Tongue (tissue), 2 donors: ENCODE measurements around the gene DYNC1I1. TPM values are rescaled to one million over a fixed set of nuclear protein-coding genes. Genes with fewer than 3 reads are reported as not detected.

Experiments used
- DNase-seq: peaks from one replicate; pipeline ENCODE4 v3.0.0-alpha.2; 2015
- total RNA-seq: library from RNA; depleted of rRNA; stranded (reverse); fragments of >200 nt; gene quantifications from one replicate; pipeline ENCODE4 v1.2.3, GENCODE V29; 2014

Gene DYNC1I1
- total RNA-seq: 2.6 TPM

- DNase-seq: peak; percentile 69
These were observed at the start of gene DYNC1I1 for GRCh38 chr7:95772298-95772770. TSS of gene DYNC1I1 (plus strand) at chr7:95772554. CDS start at chr7:95804730, 32,176 bp downstream.

DNA sequence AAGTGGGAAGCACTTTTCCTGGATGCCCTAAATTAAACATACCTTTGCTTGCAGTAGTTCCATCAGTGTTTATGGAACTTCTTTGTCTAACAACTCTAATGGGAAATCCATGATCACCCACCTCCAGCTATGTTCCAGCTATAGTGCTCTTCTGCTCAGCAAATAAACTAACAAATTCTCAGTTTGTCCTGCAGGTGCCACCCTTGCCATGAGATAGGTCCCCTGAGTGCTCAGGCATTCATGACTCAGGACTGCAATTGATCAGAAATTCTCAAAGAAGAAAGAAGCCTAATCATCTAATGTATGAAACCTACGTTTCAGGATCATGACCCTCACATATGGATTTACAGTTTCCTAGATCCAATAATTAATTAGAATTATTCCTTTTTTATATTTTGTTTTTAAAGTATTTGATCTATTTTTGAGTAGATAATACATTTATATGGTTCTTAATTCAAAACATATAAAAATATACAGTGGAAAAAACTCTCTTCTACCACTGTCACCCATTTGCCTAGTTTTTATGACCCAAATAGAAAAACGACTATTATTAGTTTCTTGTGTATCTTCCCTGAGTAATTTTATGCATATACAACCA lies 48.7 kb upstream of the DYNC1I1 start:
- DNase-seq: peak; percentile 66

DNA sequence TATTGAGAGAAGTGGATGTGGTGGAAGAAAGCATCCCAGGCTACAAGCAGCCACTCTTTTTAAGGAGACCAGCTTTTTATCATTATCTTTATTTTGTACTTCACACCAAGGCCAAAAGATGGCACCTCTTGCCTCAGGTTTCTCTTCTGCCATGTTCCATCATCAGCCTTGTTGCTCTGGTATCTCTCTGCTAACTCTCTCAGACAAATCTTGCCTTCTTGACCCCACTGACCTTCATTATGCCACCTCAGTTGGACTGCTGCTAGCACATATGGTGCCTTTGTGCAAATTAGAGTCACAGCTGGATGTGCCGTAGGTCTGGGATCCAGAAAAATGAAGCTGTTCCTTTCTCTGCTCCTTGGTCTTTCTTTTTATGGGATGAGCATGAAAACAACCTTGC lies 47.1 kb upstream of the DYNC1I1 start:
- no peak for DNase-seq

DNA sequence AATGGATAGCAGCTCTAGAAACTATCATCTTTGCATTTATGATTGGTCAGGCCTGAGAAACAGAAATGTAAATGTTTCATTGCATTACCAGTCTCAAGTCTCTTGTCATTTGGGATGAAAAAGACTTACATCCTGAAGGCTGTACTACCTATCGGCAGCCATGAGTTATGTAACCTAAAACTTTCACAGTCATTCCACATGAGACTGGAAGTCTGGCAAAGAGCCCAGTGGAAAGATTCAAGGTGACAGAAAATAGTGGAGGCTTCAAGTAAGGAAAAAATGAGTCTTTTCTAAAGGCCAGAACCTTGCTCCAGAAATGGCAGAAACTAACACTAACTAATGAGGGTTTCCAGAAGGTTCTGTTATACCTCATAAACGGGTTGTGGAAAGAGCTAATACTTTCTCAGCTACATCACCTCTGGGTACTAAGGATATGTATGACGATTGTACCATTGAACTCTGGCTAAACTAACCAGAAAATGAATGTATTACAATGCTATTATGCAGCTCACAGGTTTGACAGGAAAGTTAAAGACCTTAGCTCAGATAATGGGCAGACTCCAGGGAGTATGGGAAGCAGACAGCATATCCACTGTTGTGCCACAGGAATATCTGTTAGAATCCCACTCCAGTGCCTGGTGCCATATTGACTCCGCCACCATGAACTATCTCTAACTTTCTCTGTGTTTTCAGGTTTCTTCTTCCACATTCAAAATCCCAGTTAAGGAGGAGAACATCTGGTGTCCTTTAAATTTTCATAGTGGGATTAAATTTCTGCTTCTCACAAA lies 41.7 kb upstream of the DYNC1I1 start:
- peak; percentile 38 for DNase-seq

- no peak for DNase-seq
These were observed 35.7 kb upstream of the DYNC1I1 start for GRCh38 chr7:95736635-95737034.

DNA sequence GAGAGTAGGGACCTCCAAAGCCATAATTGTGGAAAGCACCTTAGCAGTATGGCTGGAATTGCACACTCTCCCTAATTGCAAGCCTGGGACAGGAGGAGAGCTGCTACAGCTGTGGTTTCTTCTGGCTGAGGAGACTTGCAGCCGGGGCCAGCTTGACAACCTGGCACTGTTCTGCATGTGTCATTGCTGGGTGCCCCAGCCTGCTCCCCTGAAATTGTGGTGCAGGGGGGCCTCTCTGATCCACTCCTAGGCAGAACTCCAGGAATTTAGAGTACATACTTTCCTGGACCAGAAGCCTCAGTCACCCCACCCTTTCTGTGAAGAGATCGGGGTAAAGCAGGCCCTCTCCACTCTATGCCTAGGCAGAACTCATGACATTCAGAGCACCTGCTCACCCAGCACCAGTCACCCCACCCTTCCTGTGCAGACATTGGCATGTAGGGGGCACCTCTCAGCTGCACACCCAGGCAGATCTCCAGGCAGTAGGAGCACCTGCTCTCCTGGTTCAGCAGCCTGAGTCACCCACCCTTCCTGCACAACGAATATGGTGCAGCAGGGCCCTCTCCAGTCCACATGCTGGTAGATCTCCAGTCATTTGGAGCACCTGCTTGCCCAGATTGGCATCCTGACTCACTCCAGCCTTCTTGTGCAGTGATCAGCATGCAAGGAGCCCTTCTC lies 34.4 kb upstream of the DYNC1I1 start:
- DNase-seq: no peak

- no peak for DNase-seq
These were observed 23.3 kb upstream of the DYNC1I1 start for GRCh38 chr7:95749044-95749443.

GRCh38 chr7:95749515-95749914 lies 22.8 kb upstream of the DYNC1I1 start:
- no peak for DNase-seq

DNA sequence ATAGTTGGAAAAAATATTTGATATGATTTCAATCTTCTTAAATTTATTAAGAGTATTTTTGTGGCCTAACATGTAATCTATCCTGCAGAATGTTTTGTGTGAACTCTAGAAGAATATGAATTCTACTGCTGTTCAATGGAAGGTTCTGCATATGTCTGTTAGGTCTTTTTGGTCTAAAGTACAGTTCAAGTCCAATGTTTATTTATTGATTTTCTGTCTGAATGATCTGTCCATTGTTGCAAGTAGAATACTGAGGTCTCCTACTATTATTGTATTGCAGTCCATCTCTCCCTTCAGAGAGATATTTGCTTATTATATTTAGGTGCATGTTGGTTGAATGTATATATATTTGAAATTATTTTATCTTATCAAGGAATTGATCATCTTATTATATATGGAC lies 18.9 kb upstream of the DYNC1I1 start:
- DNase-seq: no peak

GRCh38 chr7:95755277-95755934 lies 16.9 kb upstream of the DYNC1I1 start:
- DNase-seq: no peak

- DNase-seq: no peak
These were observed 14.2 kb upstream of the DYNC1I1 start for GRCh38 chr7:95758187-95758586.

GRCh38 chr7:95766086-95766485 lies 6.3 kb upstream of the DYNC1I1 start:
- DNase-seq: no peak

GRCh38 chr7:95766657-95767056 lies 5.7 kb upstream of the DYNC1I1 start:
- DNase-seq: no peak

- peak; percentile 35 for DNase-seq
These were observed 622 bp downstream of the DYNC1I1 start for GRCh38 chr7:95772771-95773581.

DNA sequence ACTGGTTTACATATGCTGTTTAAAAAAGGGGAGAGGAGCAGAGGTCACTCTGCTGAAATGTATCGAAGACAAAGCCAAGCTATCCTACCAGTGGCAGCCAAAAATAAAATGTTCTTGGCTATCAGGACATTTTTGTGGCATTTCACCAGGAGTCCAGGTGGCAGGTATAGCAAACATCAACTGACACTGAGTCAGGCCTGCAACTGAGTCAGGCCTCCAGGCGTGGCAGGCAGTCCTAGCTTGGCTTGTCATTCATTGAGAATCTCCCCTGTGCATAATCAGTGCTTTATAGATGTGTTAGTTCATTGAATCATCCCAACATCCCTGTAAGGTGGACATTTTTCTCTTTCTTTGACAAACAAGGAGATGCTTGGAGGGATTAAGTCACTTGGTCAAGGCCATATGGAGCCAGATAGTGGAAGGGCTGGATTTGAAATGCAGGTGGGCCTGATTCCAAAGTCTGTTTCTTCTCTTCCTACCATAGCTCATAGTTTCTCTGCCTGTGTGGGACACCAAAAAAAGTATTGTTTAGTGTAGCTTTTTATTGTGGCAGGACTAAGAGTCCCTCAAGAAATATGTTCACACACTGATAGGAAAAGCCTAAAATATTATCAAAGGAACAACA lies 4.3 kb downstream of the DYNC1I1 start:
- no peak for DNase-seq

DNA sequence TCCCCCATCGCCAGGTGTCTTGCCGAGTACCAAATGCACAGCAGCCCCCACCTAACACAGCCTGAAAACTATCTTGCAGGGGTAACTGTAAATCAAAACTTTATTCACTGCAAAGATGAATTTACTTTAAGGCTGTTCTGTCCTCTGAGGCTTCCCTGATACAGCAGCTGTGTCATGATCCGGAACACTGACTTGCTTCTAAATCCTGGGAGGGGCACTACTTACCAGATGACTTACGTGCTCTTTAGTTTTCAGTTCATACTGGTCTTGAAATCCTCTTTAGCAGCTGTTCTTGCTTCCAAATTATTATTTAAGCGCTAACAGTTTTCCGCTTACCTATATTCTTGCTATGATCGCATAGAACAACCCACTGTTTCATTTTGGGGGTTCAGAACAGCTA lies 4.9 kb downstream of the DYNC1I1 start:
- peak; percentile 81 for DNase-seq

DNA sequence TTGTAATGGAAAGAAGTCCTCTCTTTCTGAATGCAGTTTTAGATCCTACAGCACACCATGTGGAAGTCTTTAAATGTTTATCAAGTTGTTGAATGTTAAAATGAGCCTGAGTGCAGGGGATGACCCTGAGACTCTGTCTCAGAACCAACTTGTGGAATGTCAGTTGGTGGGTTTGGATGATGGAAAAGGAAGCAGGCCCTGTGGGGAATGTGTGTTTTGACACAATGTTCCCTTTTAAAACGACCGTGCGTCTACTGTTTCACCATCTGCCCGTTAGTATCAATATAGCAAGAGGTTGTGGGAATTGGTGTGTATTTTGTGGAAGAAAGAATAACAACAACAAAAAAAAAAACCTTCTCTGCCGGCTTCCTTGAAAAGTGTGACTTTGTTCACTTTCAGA lies 8.3 kb downstream of the DYNC1I1 start:
- no peak for DNase-seq

GRCh38 chr7:95781961-95782586 lies 9.7 kb downstream of the DYNC1I1 start:
- no peak for DNase-seq

DNA sequence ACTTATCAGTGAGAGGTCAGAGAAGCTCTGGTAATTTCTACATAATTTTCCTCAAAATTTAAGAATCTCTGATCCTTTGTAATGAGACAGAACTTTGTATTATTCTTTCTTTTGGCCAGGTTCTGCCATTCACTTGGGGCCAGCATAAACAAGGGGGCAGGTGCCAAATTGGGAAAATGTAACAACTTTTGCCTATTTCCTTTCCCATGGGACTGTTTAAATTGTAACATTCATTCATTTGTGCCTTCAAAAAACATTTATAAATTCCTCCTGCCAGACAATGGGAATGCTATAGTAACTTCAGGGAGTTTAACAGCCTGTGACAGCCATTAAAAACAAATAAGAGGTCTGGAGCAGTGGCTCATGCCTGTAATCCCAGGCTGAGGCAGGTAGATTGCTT lies 12.4 kb downstream of the DYNC1I1 start:
- no peak for DNase-seq

DNA sequence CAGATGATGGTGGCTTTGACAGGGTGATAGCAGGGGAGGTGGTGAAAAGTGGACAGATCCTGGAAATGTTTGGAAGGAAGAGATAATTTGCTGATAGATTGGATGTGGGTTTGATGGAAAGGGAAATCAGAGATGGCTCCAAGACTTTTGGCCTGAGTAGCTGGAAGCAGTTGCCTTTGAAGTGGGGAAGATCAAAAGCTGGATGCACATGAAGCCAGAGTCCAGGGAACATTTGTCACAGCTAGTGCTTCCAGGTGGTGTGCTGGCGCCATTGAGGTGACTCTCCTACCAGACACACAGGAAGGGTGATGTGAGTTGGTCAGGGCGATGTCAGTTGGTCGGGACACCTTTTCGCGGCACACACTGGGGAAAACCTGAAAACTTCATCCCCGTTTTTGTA lies 15.9 kb downstream of the DYNC1I1 start:
- DNase-seq: no peak

DNA sequence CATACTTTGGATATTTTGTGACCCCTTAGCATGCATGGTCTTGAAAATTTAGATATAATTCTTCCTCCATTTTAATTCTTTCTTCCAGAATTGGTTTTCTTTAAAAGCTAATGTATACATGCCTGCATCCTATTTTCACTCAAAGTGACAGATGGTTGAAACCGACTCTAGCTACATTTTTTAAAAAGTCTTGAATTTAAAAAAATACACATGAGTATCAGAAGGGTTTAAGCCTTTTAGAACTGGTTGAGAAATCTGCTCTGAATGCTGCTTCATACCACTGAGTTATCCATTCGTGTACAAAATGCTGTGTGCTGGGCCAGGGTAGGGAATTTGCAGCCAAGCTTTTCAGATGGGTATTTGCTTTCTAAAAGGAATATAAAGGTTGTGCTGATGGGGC lies 16.5 kb downstream of the DYNC1I1 start:
- DNase-seq: no peak
